Activated T-cell treated with anti-CD3 and anti-CD28 coated beads for 48 hours (primary cell): ENCODE measurements around the gene UBE2Q2.
"Not testable (repeated sequence)": the region's sequence is repeated elsewhere in the genome, so short reads cannot be mapped to it uniquely, and the experiment has no call there.

Experiments
- DNase-seq: peaks from one replicate; pipeline ENCODE4 v3.0.0-alpha.2; 2020; ENCODE audit warnings: low read depth

The UBE2Q2 gene

GRCh38 chr15:75842722-75843677 lies at the start of gene UBE2Q2:
Gene UBE2Q2, plus strand, starts transcription at chr15:75843447. Its CDS starts 220 bp downstream, at chr15:75843667.
- peak; percentile 69 for DNase-seq

DNA sequence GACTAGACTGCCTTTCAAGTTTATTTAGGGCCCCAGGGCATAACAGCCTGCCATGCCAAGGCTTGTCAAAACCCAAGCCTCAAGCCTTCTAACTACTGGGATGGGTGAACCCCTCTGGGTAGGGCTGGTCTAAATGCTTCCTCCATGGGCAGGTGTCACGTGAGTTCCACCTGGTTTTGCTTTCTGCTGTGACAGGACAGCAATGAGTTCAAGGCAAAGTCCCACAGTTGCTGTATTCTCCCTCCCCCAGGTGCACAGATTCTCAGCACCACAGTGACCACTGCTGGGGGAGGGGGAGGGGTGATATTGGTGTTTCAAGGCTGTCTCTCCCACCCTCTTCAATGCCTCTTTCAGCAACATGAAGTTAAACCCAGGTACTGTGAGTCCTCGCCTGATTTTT lies 46.9 kb upstream of the UBE2Q2 start:
- no peak for DNase-seq

GRCh38 chr15:75797146-75797545 lies 46.1 kb upstream of the UBE2Q2 start:
- not testable (repeated sequence) for DNase-seq

DNA sequence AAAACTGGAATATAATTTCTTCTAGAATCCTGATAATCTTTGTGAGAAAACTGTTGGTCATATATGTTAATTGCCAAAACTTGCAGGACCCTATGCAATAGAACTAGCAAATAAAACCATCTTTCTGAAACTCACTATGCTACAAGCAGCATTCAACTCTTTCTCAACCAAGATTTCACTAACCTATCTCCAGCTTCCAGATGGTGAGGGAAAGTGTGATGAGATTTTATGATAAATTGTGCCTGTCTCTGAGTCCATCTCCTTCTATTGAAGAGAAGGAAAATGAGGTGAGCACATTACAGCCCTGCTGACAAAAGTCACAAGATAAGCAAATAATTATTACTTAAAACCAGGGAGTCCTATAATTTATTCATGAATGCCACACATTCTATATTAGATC lies 44.1 kb upstream of the UBE2Q2 start:
- no peak for DNase-seq

DNA sequence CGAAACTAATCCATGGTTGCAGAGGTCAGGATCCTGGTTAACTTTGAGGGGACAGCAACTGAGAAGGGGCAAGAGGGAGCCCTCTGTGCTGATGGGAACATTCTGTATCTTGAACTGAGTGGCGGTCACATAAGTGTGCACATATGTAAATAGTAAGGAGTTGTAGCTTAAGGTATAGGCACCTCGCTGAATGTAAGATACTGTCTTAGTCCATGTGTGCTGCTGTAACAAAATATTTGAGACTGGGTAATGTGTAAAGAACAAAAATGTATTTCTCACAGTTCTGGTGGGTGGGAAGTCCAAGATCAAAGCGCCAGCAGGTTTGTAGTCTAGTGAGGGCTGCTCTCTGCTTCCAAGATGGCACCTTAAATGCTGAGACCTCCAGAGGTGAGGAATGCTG lies 42.8 kb upstream of the UBE2Q2 start:
- not testable (repeated sequence) for DNase-seq

DNA sequence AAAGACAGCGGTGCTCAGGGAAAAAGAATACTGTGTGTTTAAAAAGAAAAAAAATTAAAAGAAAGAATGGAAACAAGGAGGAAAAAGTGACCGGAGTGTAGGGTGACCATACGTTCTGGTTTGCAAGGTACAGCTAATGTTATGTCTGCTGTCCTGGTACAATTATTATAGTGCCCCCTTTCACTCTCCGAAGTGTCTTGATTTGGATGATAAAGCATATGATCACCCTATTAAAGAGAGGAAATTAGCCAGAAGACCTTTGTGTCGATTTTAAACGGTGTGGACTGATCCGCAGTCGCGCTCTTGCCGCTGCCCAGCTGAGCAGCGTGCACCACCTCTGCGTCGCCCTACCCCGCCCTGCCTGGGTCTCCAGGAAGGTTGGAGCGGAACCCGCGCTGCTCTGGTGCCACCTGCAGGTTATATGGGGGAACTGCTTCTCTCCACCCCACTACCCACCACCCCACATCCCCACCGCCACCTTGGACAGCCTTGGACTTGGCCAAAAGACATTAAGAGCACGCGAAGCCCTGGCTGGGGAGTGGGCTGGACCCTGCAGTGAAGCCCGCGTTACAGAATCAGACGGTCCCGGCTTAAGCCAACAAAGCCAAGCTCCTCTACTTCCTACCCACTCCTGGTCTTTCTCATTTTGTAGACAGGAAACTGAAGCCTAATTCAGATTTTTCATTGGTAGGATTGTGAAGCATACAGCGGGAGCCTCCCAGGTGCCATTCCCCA lies 41.2 kb upstream of the UBE2Q2 start:
- peak; percentile 72 for DNase-seq

- not testable (repeated sequence) for DNase-seq
These were observed 35.8 kb upstream of the UBE2Q2 start for GRCh38 chr15:75807486-75807885.

GRCh38 chr15:75808009-75808408 lies 35.2 kb upstream of the UBE2Q2 start:
- DNase-seq = not testable (repeated sequence)

GRCh38 chr15:75808563-75808962 lies 34.7 kb upstream of the UBE2Q2 start:
- no peak for DNase-seq

DNA sequence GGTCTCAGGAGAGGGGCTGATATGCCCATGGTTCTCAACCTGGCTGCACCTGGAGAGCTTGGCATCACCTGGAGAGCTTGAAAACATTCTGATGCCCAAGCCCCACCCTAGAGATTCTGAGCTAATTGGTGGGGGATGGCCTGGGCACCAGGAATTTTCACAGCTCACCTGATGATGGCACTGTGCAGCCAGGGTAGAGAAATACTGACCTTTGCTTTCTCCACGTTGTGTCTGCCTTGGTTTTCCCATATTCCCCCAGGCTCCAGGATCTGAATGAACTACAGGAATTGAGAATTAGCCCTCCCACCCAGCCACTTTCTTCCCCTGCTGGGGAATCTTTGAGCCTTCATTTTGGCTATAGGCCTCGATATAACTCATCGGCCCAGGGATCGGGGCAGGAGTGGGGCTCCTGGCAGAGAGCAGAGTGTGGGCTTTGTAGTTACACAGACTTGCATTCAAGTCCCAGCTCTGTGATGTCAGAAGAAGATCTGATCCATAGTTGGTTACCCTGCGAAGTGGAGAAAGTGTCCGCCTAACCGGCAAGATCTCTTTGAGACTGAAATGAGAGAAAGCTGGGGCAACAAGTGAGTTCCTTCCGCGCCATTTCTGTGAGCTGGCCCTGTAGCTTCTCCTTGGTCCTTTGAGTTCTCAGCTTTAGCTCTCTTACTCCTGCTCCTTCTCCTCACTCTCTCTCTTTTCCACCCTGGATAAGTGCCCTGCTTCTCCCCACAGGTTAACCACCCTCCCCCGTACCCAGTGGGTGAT lies 33.1 kb upstream of the UBE2Q2 start:
- DNase-seq = no peak

GRCh38 chr15:75810874-75811498 lies 32.3 kb upstream of the UBE2Q2 start:
- DNase-seq = no peak

GRCh38 chr15:75811626-75812025 lies 31.6 kb upstream of the UBE2Q2 start:
- DNase-seq = no peak

GRCh38 chr15:75814794-75815193 lies 28.5 kb upstream of the UBE2Q2 start:
- no peak for DNase-seq

DNA sequence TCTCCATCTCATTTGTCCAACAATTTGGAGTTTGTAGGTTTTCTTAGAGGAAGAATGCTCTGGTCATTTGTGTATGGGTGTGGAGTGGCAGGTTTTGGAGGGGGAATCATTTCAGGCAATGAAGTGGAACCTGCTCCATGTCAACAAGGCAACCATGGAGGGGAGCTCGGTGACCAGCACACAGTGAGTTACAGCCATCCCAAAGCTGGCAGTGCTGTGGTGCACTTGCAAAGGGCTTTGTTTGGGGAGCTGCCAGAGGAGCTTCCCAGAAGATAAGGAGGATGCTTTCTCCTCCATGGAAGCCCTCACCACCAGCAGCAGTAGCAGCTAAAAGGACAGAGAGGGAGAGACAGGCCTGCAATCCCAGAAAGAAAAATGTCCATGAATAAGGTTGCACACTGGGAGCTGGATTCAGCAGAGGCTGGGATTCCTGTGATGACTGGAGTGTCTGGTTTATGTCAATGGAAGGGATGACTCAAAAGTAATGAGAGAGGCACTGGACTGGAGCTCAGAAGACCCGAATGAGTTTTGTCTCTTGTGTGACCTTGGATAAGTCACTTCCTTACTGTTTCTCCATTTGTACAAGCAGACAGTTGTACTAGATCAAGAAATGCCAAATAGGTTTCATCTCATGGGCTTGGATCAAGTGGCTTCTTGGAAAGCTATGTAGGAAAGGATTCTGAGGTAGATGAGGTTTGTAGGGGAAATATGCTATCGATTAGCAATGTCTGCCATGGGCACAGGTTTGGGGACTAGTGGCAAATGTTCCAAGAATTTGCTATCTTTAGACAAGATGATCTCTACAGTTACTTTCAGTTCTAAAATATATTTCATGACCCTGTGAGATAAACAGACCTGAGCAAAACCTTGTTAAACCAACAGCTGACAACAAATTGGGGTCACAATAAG lies 27.2 kb upstream of the UBE2Q2 start:
- no peak for DNase-seq

GRCh38 chr15:75817138-75817935 lies 25.9 kb upstream of the UBE2Q2 start:
- DNase-seq = no peak

- no peak for DNase-seq
These were observed 23.0 kb upstream of the UBE2Q2 start for GRCh38 chr15:75820206-75820605.

- no peak for DNase-seq
These were observed 21.4 kb upstream of the UBE2Q2 start for GRCh38 chr15:75821786-75822345.

DNA sequence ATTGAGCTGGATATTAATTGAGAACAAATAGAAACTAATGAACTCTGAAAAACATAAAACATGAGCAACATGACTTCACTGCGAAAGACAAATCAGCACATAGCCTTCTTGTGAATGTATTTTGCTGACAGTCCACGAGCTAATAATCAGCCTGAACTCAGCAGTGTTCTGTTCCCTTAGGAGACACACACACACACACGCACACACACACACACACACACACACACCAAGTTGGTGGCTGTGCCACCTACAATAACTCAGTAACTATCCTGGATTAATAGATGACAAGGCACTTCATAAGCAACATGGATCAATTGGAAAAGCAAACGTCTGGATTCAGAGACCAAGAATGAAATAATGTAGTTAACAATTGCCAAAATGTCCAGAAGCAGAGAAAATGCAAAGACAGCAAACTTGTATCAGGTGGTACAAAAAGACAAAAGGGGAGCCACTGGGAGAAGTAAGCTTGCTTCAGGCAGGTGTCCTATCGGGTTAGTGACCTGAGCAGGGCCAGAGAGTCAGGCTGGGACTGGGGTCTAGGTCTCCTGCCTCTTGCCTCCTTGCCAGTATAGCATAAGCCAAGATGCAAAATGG lies 20.5 kb upstream of the UBE2Q2 start:
- no peak for DNase-seq
